KG1 (cell line): ENCODE data around the gene HES7.

ENCODE experiments used
- DNase-seq: peaks from one replicate; lab custom pipeline; 2025; lab: John Stamatoyannopoulos, UW

Gene HES7

GRCh38 chr17:8142887-8143580 is 19.1 kb upstream of the HES7 start:
- no peak for DNase-seq

- DNase-seq, result no peak
Measured at GRCh38 chr17:8142158-8142886, 18.4 kb upstream of the HES7 start.

DNA sequence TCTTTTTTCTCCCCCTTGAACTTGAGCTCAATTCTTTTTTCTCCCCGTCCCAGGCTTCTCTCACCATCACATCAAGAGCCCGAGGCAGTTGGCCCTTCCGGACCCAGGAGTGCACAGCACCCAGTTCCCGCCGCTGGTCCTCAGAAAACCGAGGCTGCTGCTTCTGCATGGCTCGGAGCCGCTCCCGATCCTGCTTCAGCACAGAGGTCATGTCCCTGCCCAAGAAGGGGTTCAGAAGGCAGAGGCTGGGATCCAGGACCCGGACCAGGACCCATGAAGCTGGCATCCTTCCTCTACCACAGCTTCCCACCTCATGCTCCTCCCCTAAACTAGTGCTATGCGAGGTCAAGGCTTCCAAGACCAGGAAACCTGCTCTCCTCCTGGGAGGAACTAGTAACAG is 17.8 kb upstream of the HES7 start:
- DNase-seq, result no peak

DNA sequence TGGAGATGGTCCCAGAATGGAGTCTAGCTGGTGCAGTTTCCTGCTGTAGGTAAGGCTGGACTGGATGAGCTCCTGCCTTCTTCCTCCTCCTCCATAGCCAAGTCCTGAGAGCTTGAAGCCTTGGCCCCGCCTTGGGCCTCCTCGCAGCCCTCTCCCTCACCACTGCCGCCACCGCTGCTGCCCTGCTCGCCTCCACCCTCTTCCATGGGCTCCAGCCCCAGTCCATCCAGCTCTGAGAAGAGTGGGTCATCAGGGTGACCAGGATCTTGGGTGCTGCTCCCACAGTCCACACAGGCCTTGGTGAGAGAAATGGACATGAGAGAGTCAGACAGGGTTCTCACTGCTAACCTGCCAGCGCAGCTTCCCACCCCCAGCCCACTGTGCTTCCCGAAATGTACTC is 17.1 kb upstream of the HES7 start:
- DNase-seq, result no peak

DNA sequence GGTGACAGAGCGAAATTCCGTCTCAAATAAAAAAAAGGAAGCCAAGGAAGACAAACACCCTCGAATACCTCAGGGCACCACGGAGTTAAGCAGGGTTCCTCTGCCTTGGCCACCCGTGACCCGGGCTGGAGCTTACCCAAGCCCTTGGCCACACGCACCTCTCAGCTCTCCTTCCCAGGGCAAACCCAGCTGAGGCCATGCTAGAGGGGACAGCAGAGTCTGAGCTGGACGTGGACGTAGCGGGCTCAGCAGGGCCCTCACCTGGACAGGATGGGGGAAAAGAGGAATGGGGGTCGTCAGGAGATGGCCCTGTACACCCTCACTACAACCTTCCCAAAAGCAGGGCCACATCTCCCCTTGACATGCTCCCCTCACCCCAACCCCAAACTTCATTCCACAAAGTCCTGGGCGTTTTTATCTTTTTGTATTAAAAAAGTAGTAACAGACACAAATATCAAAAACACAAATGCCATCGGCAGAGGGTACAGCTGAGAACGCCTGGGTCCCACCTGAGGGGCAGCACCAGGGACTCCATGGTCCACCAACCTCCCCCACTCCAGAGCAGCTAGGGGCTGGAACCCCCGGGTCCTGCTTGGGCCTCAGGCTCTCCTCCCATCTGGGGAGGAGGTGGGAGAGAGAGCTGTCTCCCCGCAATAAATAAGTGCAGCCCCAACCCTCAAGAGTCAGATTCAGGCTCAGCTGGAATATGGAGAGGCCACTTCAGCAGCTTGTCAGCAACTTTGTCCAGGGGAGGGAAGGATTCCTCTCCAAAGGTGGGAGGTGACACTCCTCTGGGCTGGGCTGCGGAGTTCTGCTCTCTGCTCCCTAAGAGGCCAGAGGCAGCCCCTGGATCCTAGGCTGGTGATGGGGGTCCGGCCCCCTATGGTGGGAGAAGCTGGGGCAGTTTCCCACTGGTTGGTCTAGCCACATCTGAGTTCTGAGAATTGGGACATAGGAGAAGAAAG is 16.4 kb upstream of the HES7 start:
- DNase-seq, result no peak

- peak; percentile 88 for DNase-seq
Measured at GRCh38 chr17:8138672-8139371, 14.9 kb upstream of the HES7 start.

DNA sequence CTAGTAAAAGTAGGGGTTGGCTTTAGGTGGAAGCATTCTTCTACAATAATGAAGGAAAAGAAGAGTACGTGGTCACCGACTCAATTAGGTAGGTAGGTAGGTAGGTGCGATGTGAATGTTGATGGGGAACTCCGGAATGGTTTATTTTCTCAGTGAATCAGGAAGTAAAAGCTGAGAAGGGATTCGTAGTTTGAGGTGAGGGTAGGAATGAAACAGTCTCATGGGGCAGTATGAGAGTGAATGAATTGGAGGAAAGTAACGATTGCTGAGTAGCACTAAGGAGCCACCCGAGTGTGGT is 14.4 kb upstream of the HES7 start:
- no peak for DNase-seq

GRCh38 chr17:8137645-8138373 is 13.9 kb upstream of the HES7 start:
- DNase-seq, result no peak

GRCh38 chr17:8133941-8134340 is 10.0 kb upstream of the HES7 start:
- DNase-seq, result no peak

DNA sequence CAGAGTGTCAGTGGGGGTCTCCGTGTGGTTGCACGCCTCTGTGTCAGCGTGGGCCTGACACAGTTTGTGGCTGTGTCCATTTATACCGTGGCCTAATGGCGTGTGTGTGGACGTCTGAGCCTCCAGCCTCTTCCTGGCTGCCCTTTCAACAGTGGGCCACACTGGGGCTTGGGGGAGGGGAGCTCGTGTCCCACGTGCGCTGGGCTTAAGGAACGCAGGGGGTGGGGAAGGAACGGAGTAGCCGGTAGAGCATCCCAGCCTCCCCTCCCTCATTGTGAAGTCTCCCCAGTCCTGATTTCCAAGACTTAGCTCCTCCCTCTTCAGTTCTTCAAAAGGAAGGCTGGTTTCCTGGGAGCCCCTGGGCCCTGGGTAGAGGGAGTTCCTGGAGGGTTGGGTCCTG is 9.5 kb upstream of the HES7 start:
- DNase-seq, result no peak

DNA sequence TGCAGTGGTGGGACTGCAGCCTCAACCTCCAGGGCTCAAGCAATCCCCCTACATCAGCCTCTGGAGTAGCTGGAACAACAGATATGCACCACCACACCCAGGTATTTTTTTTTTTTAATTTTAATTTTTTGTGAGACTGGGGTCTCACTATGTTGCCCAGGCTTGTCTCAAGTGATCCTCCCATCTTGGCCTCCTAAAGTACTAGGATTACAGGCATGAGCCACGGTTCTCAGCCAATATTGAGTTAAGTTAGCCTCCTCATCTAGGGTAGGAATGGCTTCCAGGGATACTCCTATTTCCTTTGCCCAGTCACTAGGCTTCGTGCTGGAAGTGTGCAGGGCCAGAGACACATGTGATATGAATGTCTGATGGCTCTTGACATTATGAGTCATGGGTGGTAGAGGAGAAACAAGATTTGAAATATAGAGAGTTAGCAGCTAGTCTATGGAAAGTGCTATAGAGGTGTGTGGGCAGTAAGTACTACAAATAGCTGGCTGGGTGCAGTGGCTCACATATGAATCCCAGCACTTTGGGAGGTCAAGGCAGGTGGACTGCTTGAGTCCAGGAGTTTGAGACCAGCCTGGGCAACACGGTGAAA is 8.0 kb upstream of the HES7 start:
- DNase-seq, result no peak

- DNase-seq, result no peak
Measured at GRCh38 chr17:8128125-8128784, 4.3 kb upstream of the HES7 start.

DNA sequence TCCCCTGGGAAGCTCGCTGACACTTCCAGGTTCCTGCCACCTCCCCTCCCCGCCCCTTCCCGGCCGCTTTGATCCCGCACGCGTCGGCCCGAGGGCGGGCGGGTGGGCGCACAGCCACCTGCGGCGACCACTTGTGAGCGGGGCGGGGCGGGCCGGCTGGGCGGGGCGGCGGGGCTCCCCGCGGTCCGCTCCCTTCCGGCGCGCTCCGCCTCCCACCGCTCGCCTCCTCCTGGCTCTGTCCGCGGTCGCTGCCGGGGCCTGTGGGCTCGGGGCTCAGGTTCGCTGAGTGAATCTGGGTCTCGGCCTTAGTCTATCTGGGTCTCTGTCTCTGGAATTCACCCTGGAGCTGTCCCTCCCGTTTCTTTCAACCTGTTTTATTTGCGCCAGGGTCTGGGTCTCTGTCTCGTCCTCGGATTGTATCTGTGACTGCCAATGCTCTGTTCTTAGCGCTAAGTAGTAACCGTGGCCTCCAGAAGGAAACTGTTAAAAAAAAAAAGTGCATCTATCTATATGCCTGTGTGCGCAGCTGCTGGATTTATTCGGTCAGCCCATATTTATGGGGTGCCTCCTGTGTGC is 2.7 kb upstream of the HES7 start:
- DNase-seq, result no peak

- no peak for DNase-seq
Measured at GRCh38 chr17:8125947-8126490, 2.1 kb upstream of the HES7 start.

DNA sequence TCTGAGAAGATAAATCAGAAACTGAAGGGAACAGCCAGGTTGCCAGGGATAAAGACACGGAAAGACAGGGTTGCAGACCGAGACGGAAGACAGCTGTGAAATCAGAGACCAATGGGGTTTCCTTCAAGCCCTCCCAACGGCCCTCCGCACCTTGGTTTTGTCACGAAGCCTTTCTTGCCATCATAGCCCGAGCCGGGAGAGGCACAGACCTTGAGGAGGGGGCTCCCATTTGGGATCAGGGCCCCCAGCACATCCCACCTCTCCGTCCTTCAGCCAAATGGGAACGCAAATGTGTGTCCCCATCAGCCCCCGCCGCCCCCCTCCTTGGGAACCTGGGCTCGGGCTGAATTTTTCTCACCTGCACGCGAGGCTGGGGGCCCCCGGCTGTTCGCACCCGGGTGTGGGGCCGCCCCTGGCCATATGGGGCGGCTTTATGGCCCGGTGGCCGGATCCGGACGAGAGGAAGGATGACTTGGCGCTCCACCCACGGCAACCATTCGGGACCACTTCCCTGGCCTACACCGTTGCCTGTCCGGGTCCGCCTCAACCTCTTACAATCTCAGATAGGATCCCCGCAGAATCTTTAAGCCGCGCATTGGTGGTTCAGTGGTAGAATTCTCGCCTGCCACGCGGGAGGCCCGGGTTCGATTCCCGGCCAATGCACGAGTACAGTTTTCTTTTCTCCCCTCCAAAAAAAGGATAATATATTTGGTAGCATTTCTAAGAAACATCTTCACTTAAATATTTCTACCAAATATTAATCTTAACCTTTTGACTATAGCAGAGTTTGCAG is 1.4 kb upstream of the HES7 start:
- DNase-seq, result peak; percentile 54

- peak; percentile 3 for DNase-seq
Measured at GRCh38 chr17:8124350-8125153, 646 bp upstream of the HES7 start.

GRCh38 chr17:8122924-8123694 is 797 bp downstream of the HES7 start:
- no peak for DNase-seq
